ENCODE results near the gene EYS.

DNA sequence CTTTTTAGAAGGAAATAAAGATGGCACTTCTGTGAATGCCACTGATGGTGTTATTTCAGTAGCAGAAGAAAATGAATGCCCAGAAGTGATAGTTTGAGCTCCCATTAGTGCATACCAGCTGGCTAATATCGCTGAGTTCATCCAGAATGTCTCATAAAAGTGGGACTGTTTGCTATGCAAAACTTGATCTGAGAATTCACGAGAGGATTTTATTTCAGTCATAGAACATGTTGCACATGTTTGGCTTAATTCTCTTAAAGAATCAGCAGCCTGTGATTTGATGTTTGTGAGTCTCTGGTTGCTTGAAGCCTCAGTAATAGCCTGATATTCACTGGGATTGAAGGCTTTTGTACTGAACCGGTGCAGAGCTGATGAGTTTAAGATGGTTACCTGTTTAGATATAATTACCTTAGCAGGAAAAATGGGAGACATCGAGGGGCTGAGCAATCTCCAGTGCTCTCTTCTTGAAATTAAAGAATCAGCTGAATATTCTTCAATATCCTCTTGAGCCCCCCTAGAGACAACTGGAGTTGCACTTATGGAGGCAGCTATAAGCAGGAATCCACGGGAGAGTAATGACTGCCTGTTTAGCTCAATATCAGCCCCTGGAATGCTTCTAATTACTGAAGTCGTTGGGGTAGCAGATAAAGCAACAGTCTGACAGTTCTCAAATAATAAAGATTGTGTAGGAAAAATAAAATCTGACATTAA is 1115.9 kb downstream of the EYS start:
- no peak for TF ChIP-seq CTCF (conservative IDR thresholded peaks at IDR 0.05; ENCODE audit: low read length)
- TF ChIP-seq EZH2phosphoT487 (IDR thresholded peaks at IDR 0.05; ENCODE audit: borderline replicate concordance), result no peak

All from Loucy (cell line).